H1 (cell line): ENCODE results near the gene PPM1L.

Source experiments
- CBX8 ChIP-seq: fragments of 300-800, 300-1000 bp; sonication (generic); IDR thresholded peaks from 2 replicates; pipeline ENCODE4 v1.7.1; 2016; ENCODE audit warnings: low read depth, low read length, borderline replicate concordance
- POLR2A ChIP-seq, 2 experiments: IDR thresholded peaks; 1 replicate in 1 of 2; 2 replicates in 1 of 2; pipeline ENCODE4 v1.6.1; 2011; ENCODE audit warnings: low read depth in 2 of 2, low read length in 2 of 2, mild to moderate bottlenecking in 2 of 2; ENCODE audit errors: control extremely low read depth in 1 of 2
- POLR2AphosphoS5 ChIP-seq: IDR thresholded peaks from 2 replicates; pipeline ENCODE4 v1.6.1; 2011; ENCODE audit warnings: low read depth, low read length
- SAP30 ChIP-seq: fragments of 300-600 bp; sonication (generic); IDR thresholded peaks from 2 replicates; pipeline ENCODE4 v1.7.1; 2012; ENCODE audit warnings: low read length, moderate library complexity, mild to moderate bottlenecking, inconsistent platforms; ENCODE audit not compliant: insufficient read depth, insufficient replicate concordance
- SP1 ChIP-seq: IDR thresholded peaks from 2 replicates; pipeline ENCODE4 v1.6.1; 2011; ENCODE audit warnings: low read depth, low read length
- SP2 ChIP-seq: IDR thresholded peaks from 2 replicates; pipeline ENCODE4 v1.6.1; 2012; ENCODE audit warnings: mild to moderate bottlenecking, low read length, inconsistent platforms
- TF ChIP-seq, protein P1 (sequence below), 3 experiments: IDR thresholded peaks; 1 replicate in 2 of 3; 2 replicates in 1 of 3; pipeline versions ENCODE4 v1.5.1 to v1.6.1; 2011; ENCODE audit warnings: low read length in 3 of 3, mild to moderate bottlenecking in 3 of 3, inconsistent platforms in 2 of 3, low read depth in 1 of 3, moderate library complexity in 1 of 3; ENCODE audit not compliant: insufficient read depth in 1 of 3; ENCODE audit errors: control extremely low read depth in 1 of 3
- TF ChIP-seq, protein P2 (sequence below): IDR thresholded peaks from 2 replicates; pipeline ENCODE4 v1.6.1; 2012; ENCODE audit warnings: low read length, inconsistent platforms

DNA sequence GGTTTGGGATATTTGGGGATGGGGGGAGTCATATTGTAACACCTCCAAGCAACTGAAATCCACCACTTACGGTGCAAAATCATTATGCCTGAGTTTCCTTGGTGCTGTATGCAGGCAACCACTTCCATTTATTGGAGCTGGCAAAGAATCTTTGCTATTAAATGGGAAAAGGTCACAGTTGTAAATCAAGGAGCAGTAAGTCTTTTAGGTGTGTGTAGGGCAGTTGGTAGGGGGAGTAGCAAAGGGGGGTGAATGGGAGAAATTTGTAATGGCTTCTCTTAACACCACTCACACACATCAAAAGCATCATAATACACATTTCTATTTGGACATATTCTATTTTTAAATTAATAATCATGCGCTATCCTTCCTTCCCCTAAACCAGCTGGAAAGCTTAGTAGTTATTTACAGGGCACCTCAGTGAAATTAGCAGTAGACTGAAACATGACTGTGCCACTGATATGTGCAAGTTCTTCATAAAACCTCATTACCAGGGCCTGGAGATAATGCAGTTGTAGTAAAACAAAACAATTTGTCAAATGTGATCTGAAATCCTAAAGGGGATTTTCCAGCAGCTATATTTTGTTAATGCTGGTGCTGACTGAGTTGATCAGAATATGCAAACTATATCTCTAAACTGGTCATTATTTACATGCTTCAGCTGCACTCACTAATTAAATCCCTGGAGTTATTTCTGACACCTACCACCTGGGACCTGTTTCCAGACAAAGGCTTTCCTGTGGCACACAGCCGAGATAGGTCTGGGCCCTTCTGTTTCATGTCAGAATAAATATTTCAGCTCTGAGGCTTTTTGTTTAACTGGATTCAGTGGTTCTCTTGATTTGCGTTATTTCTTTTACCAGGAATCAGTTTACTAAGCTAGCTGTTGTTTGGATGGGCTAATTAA is 259.1 kb downstream of the PPM1L start:
- no peak for TF ChIP-seq SP2
- no peak for TF ChIP-seq SP1
- TF ChIP-seq, protein P1, sequence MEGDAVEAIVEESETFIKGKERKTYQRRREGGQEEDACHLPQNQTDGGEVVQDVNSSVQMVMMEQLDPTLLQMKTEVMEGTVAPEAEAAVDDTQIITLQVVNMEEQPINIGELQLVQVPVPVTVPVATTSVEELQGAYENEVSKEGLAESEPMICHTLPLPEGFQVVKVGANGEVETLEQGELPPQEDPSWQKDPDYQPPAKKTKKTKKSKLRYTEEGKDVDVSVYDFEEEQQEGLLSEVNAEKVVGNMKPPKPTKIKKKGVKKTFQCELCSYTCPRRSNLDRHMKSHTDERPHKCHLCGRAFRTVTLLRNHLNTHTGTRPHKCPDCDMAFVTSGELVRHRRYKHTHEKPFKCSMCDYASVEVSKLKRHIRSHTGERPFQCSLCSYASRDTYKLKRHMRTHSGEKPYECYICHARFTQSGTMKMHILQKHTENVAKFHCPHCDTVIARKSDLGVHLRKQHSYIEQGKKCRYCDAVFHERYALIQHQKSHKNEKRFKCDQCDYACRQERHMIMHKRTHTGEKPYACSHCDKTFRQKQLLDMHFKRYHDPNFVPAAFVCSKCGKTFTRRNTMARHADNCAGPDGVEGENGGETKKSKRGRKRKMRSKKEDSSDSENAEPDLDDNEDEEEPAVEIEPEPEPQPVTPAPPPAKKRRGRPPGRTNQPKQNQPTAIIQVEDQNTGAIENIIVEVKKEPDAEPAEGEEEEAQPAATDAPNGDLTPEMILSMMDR (IDR thresholded peaks at IDR 0.05; ENCODE audit: control extremely low read depth in 1 of 3, insufficient read depth in 1 of 3, low read depth in 1 of 3, low read length in 3 of 3), result no peak
- no peak for TF ChIP-seq POLR2A (IDR thresholded peaks at IDR 0.05; ENCODE audit: control extremely low read depth in 1 of 2, low read depth in 2 of 2, low read length in 2 of 2)
- no peak for TF ChIP-seq CBX8
- TF ChIP-seq, protein P2, sequence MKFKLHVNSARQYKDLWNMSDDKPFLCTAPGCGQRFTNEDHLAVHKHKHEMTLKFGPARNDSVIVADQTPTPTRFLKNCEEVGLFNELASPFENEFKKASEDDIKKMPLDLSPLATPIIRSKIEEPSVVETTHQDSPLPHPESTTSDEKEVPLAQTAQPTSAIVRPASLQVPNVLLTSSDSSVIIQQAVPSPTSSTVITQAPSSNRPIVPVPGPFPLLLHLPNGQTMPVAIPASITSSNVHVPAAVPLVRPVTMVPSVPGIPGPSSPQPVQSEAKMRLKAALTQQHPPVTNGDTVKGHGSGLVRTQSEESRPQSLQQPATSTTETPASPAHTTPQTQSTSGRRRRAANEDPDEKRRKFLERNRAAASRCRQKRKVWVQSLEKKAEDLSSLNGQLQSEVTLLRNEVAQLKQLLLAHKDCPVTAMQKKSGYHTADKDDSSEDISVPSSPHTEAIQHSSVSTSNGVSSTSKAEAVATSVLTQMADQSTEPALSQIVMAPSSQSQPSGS, result no peak
- no peak for TF ChIP-seq POLR2AphosphoS5
- TF ChIP-seq SAP30, result no peak
